IMR-90 (cell line): ENCODE measurements around the gene FAM53B.

Experiments used
- CTCF ChIP-seq: conservative IDR thresholded peaks from 2 replicates; pipeline ENCODE4 v1.5.1; 2012; ENCODE audit warnings: mild to moderate bottlenecking, low read depth, low read length, improper control_type of control experiment
- ELK1 ChIP-seq: fragments of 150-350 bp; IDR thresholded peaks from 2 replicates; pipeline ENCODE4 v1.6.1; 2016; ENCODE audit warnings: low read depth, mild to moderate bottlenecking, low read length, moderate library complexity, borderline replicate concordance
- MAZ ChIP-seq: IDR thresholded peaks from 2 replicates; pipeline ENCODE4 v1.6.1; 2012; ENCODE audit warnings: low read depth, mild to moderate bottlenecking, low read length, improper control_type of control experiment, moderate library complexity, borderline replicate concordance
- RAD21 ChIP-seq: IDR thresholded peaks from 2 replicates; pipeline ENCODE4 v1.6.1; 2012; ENCODE audit warnings: low read length, improper control_type of control experiment

GRCh38 chr10:124715439-124715838 is 28.7 kb downstream of the FAM53B start:
- no peak for TF ChIP-seq ELK1
- TF ChIP-seq CTCF: no peak
- TF ChIP-seq MAZ: no peak
- TF ChIP-seq RAD21: no peak
